K562 (cell line): ENCODE results near the gene TRPM8.
"Not testable (repeated sequence)": the region's sequence is repeated elsewhere in the genome, so short reads cannot be mapped to it uniquely, and the experiment has no call there.

Experiments used
- GATAD2A ChIP-seq: fragments of 450-650 bp; IDR thresholded peaks from 2 replicates; pipeline ENCODE4 v1.6.1; 2017
- JUND ChIP-seq, 2 experiments: IDR thresholded peaks; 2 replicates in 1 of 2; 3 replicates in 1 of 2; pipeline ENCODE4 v1.6.1; 2011; ENCODE audit warnings: borderline replicate concordance in 2 of 2, low read depth in 2 of 2, low read length in 2 of 2, improper control_type of control experiment in 1 of 2, missing biosample characterization in 1 of 2, missing genetic modification characterization in 1 of 2, missing genetic modification reagents in 1 of 2
- MYNN ChIP-seq, 2 experiments: sonication (generic); formaldehyde crosslinking in 1 of 2; IDR thresholded peaks; 2 replicates each; pipeline versions ENCODE4 v1.5.0 to v1.6.1; 2016 to 2020; ENCODE audit warnings: antibody characterized with exemption in 1 of 2, missing genetic modification reagents in 1 of 2
- NFATC3 ChIP-seq: fragments of 450-650 bp; IDR thresholded peaks from 2 replicates; pipeline ENCODE4 v1.6.1; 2017; ENCODE audit warnings: mild to moderate bottlenecking
- POLR2AphosphoS5 ChIP-seq: IDR thresholded peaks from 2 replicates; pipeline ENCODE4 v1.6.1; 2011; ENCODE audit warnings: mild to moderate bottlenecking, low read depth, low read length, moderate library complexity; ENCODE audit not compliant: control insufficient read depth, insufficient read depth
- TF ChIP-seq, protein P1 (sequence below): sonication (generic); formaldehyde crosslinking; IDR thresholded peaks from 2 replicates; pipeline ENCODE4 v1.8.1; 2023; ENCODE audit warnings: mild to moderate bottlenecking, missing genetic modification reagents
- TF ChIP-seq, protein P2 (sequence below): sonication (generic); formaldehyde crosslinking; IDR thresholded peaks from 2 replicates; pipeline ENCODE4 v1.8.1; 2022; ENCODE audit warnings: missing genetic modification reagents
- TF ChIP-seq, protein P3 (sequence below): fragments of 450-650 bp; IDR thresholded peaks from 2 replicates; pipeline ENCODE4 v1.7.1; 2018; ENCODE audit warnings: mild to moderate bottlenecking, low read depth; ENCODE audit not compliant: partially characterized antibody
- TF ChIP-seq, protein P4 (sequence below): fragments of 250-450 bp; sonication (Bioruptor Pico); IDR thresholded peaks from 2 replicates; pipeline ENCODE4 v1.4.0; 2020; ENCODE audit warnings: mild to moderate bottlenecking, moderate library complexity

DNA sequence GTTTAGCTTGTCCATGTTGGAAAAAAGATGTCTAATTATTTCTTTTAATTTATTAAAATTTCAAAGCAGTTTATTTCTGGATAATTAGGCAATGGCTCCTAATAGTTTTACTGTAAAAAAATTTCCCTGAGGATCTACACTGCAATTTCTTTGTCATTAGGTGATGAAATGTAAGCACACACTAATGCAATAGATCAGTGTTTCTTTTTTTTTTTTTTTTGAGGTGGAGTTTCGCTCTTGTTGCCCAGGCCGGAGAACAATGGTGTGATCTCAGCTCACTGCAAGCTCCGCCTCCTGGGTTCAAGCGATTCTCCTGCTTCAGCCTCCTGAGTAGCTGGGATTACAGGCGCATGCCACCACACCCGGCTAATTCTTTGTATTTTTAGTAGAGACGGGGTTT lies 48.5 kb downstream of the TRPM8 start:
- TF ChIP-seq, protein P1, sequence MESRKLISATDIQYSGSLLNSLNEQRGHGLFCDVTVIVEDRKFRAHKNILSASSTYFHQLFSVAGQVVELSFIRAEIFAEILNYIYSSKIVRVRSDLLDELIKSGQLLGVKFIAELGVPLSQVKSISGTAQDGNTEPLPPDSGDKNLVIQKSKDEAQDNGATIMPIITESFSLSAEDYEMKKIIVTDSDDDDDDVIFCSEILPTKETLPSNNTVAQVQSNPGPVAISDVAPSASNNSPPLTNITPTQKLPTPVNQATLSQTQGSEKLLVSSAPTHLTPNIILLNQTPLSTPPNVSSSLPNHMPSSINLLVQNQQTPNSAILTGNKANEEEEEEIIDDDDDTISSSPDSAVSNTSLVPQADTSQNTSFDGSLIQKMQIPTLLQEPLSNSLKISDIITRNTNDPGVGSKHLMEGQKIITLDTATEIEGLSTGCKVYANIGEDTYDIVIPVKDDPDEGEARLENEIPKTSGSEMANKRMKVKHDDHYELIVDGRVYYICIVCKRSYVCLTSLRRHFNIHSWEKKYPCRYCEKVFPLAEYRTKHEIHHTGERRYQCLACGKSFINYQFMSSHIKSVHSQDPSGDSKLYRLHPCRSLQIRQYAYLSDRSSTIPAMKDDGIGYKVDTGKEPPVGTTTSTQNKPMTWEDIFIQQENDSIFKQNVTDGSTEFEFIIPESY (CRISPR knock-in tag): not testable (repeated sequence)
- TF ChIP-seq, protein P2, sequence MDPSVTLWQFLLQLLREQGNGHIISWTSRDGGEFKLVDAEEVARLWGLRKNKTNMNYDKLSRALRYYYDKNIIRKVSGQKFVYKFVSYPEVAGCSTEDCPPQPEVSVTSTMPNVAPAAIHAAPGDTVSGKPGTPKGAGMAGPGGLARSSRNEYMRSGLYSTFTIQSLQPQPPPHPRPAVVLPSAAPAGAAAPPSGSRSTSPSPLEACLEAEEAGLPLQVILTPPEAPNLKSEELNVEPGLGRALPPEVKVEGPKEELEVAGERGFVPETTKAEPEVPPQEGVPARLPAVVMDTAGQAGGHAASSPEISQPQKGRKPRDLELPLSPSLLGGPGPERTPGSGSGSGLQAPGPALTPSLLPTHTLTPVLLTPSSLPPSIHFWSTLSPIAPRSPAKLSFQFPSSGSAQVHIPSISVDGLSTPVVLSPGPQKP (CRISPR knock-in tag): not testable (repeated sequence)
- not testable (repeated sequence) for TF ChIP-seq POLR2AphosphoS5; GATAD2A; MYNN (IDR thresholded peaks at IDR 0.05); MYNN (CRISPR knock-in tag; IDR thresholded peaks at IDR 0.05); JUND (IDR thresholded peaks at IDR 0.05; ENCODE audit: borderline replicate concordance, low read depth, low read length); JUND (tag; IDR thresholded peaks at IDR 0.05; ENCODE audit: borderline replicate concordance, low read depth, low read length); NFATC3
- TF ChIP-seq, protein P3, sequence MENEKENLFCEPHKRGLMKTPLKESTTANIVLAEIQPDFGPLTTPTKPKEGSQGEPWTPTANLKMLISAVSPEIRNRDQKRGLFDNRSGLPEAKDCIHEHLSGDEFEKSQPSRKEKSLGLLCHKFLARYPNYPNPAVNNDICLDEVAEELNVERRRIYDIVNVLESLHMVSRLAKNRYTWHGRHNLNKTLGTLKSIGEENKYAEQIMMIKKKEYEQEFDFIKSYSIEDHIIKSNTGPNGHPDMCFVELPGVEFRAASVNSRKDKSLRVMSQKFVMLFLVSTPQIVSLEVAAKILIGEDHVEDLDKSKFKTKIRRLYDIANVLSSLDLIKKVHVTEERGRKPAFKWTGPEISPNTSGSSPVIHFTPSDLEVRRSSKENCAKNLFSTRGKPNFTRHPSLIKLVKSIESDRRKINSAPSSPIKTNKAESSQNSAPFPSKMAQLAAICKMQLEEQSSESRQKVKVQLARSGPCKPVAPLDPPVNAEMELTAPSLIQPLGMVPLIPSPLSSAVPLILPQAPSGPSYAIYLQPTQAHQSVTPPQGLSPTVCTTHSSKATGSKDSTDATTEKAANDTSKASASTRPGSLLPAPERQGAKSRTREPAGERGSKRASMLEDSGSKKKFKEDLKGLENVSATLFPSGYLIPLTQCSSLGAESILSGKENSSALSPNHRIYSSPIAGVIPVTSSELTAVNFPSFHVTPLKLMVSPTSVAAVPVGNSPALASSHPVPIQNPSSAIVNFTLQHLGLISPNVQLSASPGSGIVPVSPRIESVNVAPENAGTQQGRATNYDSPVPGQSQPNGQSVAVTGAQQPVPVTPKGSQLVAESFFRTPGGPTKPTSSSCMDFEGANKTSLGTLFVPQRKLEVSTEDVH: not testable (repeated sequence)
- TF ChIP-seq, protein P4, sequence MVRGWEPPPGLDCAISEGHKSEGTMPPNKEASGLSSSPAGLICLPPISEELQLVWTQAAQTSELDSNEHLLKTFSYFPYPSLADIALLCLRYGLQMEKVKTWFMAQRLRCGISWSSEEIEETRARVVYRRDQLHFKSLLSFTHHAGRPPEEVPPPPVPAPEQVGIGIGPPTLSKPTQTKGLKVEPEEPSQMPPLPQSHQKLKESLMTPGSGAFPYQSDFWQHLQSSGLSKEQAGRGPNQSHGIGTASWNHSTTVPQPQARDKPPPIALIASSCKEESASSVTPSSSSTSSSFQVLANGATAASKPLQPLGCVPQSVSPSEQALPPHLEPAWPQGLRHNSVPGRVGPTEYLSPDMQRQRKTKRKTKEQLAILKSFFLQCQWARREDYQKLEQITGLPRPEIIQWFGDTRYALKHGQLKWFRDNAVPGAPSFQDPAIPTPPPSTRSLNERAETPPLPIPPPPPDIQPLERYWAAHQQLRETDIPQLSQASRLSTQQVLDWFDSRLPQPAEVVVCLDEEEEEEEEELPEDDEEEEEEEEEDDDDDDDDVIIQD: not testable (repeated sequence)
